Mucosa of gallbladder (tissue), 1 donor: ENCODE results near the gene DNAH5. TPM values are rescaled to one million over a fixed set of nuclear protein-coding genes. Genes with fewer than 3 reads are reported as not detected.

Experiments
- DNase-seq: peaks from one replicate; pipeline ENCODE4 v3.0.0-alpha.2; 2020; ENCODE audit warnings: low spot score
- total RNA-seq: library from RNA; stranded (reverse); gene quantifications from one replicate; pipeline ENCODE4 v1.2.1, GENCODE V29; 2021
- donor health status: DM: no; HTN: no; CAD: no.

Gene DNAH5
- total RNA-seq, 1 donor from 2014 or later = 1.8 TPM

- DNase-seq = no peak
Measured at GRCh38 chr5:13731121-13731628, 213.3 kb downstream of the DNAH5 start.

- DNase-seq = no peak
Measured at GRCh38 chr5:13708906-13709305, 235.6 kb downstream of the DNAH5 start.

GRCh38 chr5:13708432-13708831, 236.1 kb downstream of the DNAH5 start:
- DNase-seq = no peak

- DNase-seq = no peak
Measured at GRCh38 chr5:13704396-13704795, 240.1 kb downstream of the DNAH5 start.

- DNase-seq = no peak
Measured at GRCh38 chr5:13700626-13701025, 243.9 kb downstream of the DNAH5 start.

GRCh38 chr5:13698885-13699284, 245.6 kb downstream of the DNAH5 start:
- no peak for DNase-seq

- no peak for DNase-seq
Measured at GRCh38 chr5:13695076-13695712, 249.3 kb downstream of the DNAH5 start.

GRCh38 chr5:13692172-13692571, 252.3 kb downstream of the DNAH5 start:
- DNase-seq = no peak

- no peak for DNase-seq
Measured at GRCh38 chr5:13676531-13676930, 268.0 kb downstream of the DNAH5 start.

GRCh38 chr5:13674391-13674790, 270.1 kb downstream of the DNAH5 start:
- no peak for DNase-seq

GRCh38 chr5:13673511-13673910, 271.0 kb downstream of the DNAH5 start:
- DNase-seq = no peak

- DNase-seq = no peak
Measured at GRCh38 chr5:13664377-13664776, 280.1 kb downstream of the DNAH5 start.

GRCh38 chr5:13662626-13663025, 281.9 kb downstream of the DNAH5 start:
- DNase-seq = no peak

- DNase-seq = no peak
Measured at GRCh38 chr5:13661272-13661671, 283.2 kb downstream of the DNAH5 start.

- DNase-seq = no peak
Measured at GRCh38 chr5:13660072-13660471, 284.4 kb downstream of the DNAH5 start.

- no peak for DNase-seq
Measured at GRCh38 chr5:13659391-13659790, 285.1 kb downstream of the DNAH5 start.

- DNase-seq = no peak
Measured at GRCh38 chr5:13658761-13659160, 285.7 kb downstream of the DNAH5 start.

- no peak for DNase-seq
Measured at GRCh38 chr5:13658152-13658551, 286.3 kb downstream of the DNAH5 start.

GRCh38 chr5:13653709-13654108, 290.8 kb downstream of the DNAH5 start:
- no peak for DNase-seq

- DNase-seq = no peak
Measured at GRCh38 chr5:13649656-13650055, 294.8 kb downstream of the DNAH5 start.

GRCh38 chr5:13648822-13649221, 295.7 kb downstream of the DNAH5 start:
- DNase-seq = no peak

GRCh38 chr5:13643734-13644133, 300.8 kb downstream of the DNAH5 start:
- DNase-seq = no peak

- DNase-seq = no peak
Measured at GRCh38 chr5:13643196-13643595, 301.3 kb downstream of the DNAH5 start.
